Measurements from ENCODE around the gene EIF3B. TPM values are rescaled to one million over a fixed set of nuclear protein-coding genes. Genes with fewer than 3 reads are reported as not detected.

The EIF3B gene
- total and polyA plus RNA-seq, 12 donors, result 48.6 to 102 (median 68.2) TPM

DNA sequence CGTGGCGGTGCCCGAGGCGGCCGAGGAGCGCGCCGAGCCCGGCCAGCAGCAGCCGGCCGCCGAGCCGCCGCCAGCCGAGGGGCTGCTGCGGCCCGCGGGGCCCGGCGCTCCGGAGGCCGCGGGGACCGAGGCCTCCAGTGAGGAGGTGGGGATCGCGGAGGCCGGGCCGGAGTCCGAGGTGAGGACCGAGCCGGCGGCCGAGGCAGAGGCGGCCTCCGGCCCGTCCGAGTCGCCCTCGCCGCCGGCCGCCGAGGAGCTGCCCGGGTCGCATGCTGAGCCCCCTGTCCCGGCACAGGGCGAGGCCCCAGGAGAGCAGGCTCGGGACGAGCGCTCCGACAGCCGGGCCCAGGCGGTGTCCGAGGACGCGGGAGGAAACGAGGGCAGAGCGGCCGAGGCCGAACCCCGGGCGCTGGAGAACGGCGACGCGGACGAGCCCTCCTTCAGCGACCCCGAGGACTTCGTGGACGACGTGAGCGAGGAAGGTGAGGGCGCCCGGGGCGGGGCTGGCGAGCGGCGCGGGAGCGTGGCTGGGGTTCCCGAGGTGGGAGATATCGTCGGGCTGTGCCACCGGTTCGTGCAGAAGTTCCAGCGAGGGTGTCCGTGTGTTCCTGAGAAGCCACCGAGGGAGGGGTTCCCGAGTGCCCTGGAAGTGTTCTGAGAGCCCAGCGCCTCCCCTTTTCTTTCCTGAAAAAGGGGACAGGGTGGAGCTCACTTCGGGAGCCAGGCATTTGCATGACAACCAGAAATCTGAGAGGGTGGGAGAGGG, 495 bp downstream of the EIF3B start:
- DNase-seq (no peak), ATAC-seq (peak in 1 of 8 donors; percentile 6)
- 0% methylated on average over 88 to 92 of the region's 92 CpGs for WGBS, 2 donors
- TF ChIP-seq, protein P1, sequence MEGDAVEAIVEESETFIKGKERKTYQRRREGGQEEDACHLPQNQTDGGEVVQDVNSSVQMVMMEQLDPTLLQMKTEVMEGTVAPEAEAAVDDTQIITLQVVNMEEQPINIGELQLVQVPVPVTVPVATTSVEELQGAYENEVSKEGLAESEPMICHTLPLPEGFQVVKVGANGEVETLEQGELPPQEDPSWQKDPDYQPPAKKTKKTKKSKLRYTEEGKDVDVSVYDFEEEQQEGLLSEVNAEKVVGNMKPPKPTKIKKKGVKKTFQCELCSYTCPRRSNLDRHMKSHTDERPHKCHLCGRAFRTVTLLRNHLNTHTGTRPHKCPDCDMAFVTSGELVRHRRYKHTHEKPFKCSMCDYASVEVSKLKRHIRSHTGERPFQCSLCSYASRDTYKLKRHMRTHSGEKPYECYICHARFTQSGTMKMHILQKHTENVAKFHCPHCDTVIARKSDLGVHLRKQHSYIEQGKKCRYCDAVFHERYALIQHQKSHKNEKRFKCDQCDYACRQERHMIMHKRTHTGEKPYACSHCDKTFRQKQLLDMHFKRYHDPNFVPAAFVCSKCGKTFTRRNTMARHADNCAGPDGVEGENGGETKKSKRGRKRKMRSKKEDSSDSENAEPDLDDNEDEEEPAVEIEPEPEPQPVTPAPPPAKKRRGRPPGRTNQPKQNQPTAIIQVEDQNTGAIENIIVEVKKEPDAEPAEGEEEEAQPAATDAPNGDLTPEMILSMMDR (IDR thresholded peaks at IDR 0.05), result no peak
- Histone ChIP-seq H3K27me3 (no peaks in the 10 kb centered on the region), H3K27ac (peak overlapping the region; percentile 67 to 100 (median 99)), H3K9me3 (no peaks in the 10 kb centered on the region), H3K36me3 (peaks cover 0 to 36% (median 4%) of the 10 kb centered on the region in 9 donors), H3K4me1 (peaks cover 6 to 57% (median 52%) of the 10 kb centered on the region in 9 donors), H3K4me3 (peak overlapping the region; percentile 88 to 100 (median 98))
- intact Hi-C loops (cut with DNase I), result loop anchor here in 5 of 10 donors (5.0 to 10.0 kb wide), 6 partner anchors 47 to 783 kb away; partner anchors contain the start of genes PSMG3 (in 2 of the 5), CHST12 (in 1 of the 5) and MAD1L1 (in 1 of the 5)

DNA sequence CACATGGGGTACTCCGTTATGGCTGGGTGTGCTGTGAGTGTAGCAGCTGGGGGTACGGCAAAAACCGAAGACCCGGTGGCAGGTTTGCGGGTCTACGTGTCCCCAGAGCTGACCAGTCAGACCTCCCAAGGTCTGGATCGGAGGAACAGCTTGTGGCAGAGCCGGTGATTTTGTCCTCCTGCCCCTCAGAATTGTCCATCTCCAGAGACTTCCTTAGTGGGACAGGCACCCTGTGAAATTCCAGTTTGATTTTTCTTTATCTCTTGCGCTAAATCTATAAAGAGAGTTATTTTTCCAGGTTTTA, 1.0 kb downstream of the EIF3B start:
- ATAC-seq (no peak), DNase-seq (no peak)
- Histone ChIP-seq H3K27me3 (no peaks in the 10 kb centered on the region), H3K4me1 (peaks cover 6 to 62% (median 53%) of the 10 kb centered on the region in 9 donors), H3K27ac (peak overlapping the region in 9 of 10 donors; percentile 67 to 100 (median 99)), H3K4me3 (peak overlapping the region; percentile 88 to 100 (median 98)), H3K36me3 (peaks cover 0 to 40% (median 5%) of the 10 kb centered on the region in 9 donors), H3K9me3 (no peaks in the 10 kb centered on the region)
- 4% methylated on average over 9 of the region's 9 CpGs for WGBS, 2 donors
- intact Hi-C loops (cut with DNase I), result loop anchor here in 2 of 10 donors (10.0 kb wide), 2 partner anchors 89 to 781 kb away; partner anchors contain the start of gene PSMG3 (in 1 of the 2)
- TF ChIP-seq, protein P1 (IDR thresholded peaks at IDR 0.05), result no peak

DNA sequence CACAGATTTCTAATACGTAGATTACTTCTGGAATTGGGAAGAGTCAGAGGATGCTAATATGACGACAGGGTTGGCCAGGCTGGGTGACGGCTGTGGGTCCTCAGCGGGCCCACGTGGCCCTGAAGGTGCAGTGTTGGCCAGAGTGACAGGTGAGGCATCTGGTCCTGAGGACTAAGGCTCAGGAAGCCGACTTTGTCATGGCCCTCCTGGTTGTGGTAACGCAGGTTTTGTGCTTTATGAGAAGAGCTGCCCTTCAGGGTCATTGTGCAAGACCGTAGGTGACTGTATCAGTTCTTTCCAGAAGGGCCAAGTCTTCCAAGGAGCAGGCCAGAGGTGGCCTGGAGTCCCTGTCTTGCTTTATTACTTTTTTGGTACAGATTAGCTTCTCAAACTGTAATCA, 2.5 kb downstream of the EIF3B start:
- H3K36me3 ChIP-seq, result peaks cover 0 to 55% (median 20%) of the 10 kb centered on the region in 9 donors
- intact Hi-C loops (cut with DNase I), result loop anchor here in 2 of 10 donors (10.0 kb wide), 2 partner anchors 88 to 782 kb away; partner anchors contain the start of gene PSMG3 (in 1 of the 2)
- DNase-seq (no peak), ATAC-seq (no peak)
- peaks cover 6 to 70% (median 56%) of the 10 kb centered on the region in 9 donors for H3K4me1 ChIP-seq
- WGBS, 2 donors, result 77 to 78% methylated on average over 8 of the region's 8 CpGs
- H3K27me3 ChIP-seq, result no peaks in the 10 kb centered on the region
- TF ChIP-seq, protein P1 (IDR thresholded peaks at IDR 0.05), result no peak
- H3K9me3 ChIP-seq, result no peaks in the 10 kb centered on the region
- H3K4me3 ChIP-seq, result peak overlapping the region in 1 of 10 donors; percentile 95
- peak overlapping the region in 1 of 10 donors; percentile 11 for H3K27ac ChIP-seq

DNA sequence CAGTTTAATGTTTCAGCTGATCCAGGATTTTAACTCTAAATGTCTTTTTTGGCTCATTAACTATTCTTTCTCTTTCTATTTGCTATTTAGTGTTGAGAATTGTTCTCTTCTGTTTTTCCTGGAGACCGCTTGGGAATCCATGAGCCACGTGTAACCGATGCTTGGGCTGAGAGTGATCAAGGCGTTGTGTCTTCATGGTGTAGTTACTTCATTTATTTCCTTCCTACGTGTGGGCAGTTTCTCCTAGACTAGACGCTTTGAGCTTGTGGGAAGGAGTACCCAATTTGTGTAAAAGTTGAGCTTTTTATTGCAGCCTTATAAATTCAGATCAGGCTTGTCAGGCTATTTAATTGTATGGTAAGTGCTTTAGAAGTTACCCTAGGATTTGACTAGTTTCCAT, 2.9 kb downstream of the EIF3B start:
- intact Hi-C loops (cut with DNase I), result loop anchor here in 2 of 10 donors (10.0 kb wide), 2 partner anchors 87 to 783 kb away; partner anchors contain the start of gene PSMG3 (in 1 of the 2)
- 59 to 63% methylated on average over 6 of the region's 6 CpGs for WGBS, 2 donors
- TF ChIP-seq, protein P1 (IDR thresholded peaks at IDR 0.05), result no peak
- Histone ChIP-seq H3K4me3 (no peak overlapping the region), H3K9me3 (no peaks in the 10 kb centered on the region), H3K4me1 (peaks cover 6 to 70% (median 56%) of the 10 kb centered on the region in 9 donors), H3K36me3 (peaks cover 0 to 59% (median 23%) of the 10 kb centered on the region in 9 donors), H3K27me3 (no peaks in the 10 kb centered on the region), H3K27ac (no peak overlapping the region)
- no peak for DNase-seq
- no peak for ATAC-seq

All from heart right ventricle (tissue), 16 donors.